Stimulated activated CD8-positive, alpha-beta memory T cell treated with anti-CD3 and anti-CD28 coated beads, Interleukin-15, amount 100 ng/mL, for 24 hours (primary cell): ENCODE data around the gene MKNK2.
"Not testable (repeated sequence)": the region's sequence is repeated elsewhere in the genome, so short reads cannot be mapped to it uniquely, and the experiment has no call there.

Experiments
- DNase-seq: peaks from one replicate; pipeline ENCODE4 v3.0.0-alpha.2; 2020; ENCODE audit warnings: low read depth

MKNK2 gene

DNA sequence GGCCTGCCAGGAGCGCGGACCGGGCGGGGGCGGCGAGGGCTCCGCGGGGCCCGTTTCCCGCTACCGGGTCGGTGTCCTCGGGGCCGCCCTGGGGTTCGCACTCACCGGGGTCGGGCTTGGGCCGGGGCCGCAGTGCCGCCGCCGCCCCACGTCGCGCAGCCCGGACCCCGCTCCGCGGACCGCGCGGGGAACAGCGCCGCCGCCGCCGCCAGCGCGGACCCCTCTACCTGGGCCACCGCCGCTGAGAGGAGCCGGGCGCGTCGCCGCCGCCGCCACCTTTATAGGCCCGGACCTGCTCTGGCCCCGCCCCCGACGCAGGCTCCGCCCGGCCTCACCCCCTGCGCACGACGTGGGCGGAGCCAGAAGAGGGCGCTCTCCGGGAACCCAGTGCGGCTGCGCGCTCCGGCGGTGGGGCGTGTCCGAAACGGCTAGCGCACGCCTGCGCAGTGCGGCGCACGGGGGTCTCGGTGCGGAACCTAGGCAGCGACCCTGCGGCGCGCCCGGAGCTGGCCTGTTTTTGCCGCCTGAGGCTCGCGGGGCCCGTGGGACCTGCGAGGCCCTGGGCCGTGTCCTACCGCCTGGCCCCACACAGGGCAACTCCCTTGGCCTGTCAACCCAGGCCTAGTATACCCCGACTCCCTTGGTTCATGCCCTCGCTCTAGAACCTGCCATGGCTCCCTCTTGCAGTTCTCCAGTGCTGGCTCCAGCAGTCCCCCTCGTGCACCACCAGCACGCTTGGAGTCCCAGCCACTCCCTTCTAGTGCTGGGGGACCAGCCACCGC, at the start of gene MKNK2:
TSS of gene MKNK2 (minus strand) at position 254 of the 782 bp plus-strand sequence. CDS start 393 bp downstream, outside the sequence.
- DNase-seq = peak; percentile 96

DNA sequence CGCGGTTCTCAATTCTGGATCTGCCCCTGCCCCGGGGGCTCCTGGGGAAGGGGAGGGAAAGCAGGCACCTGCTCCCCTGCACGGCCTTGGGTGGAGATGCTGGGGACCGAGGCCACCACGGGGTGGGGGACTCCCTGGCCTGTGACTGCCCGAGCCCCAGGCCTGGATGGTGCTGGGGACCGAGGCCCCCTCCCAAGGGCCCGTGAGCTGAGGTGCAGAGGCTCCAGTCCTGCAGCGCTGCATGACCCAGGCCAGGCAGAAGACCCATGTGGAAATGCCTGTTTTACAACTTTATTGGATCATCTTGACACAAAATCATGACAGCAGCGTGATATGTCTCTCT, 49.6 kb upstream of the MKNK2 start:
- no peak for DNase-seq

DNA sequence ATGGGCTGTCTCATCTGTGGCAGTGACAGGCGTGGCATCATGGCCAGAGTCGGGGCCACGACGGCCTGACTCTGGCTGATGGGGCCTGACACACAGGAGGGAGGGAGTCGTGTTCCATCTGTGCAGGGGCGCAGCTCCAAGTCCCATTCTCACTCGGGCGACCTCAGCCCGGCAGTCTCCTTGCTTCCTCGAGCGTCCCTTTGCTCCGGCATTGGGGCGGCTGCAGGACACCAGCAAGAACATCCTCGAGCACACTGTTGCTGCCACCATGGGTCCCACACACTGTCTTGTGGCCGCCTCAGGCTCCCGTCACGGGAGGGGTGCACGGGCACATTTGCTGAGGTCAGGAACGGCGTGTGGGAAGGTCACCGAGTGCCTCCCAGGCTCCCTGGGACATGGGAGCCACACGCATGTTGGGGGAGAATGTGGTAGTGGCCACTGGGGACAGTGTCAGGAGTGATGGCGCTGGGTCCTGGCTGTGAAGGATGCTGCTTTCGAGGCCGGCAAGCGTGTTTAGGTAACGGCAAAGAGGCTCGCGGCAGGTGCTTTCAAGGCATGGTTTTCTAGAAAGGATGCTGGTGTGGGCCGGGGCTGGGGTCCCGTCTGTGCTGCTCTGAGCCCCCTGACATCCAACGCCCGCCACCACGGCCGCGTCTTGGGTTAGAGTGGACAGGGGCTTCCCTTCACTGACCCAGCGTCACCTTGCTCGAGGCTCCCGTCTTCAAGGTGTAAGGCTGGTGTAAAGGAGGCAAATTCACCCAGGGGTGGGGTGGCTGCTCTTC, 49.1 kb upstream of the MKNK2 start:
- no peak for DNase-seq

DNA sequence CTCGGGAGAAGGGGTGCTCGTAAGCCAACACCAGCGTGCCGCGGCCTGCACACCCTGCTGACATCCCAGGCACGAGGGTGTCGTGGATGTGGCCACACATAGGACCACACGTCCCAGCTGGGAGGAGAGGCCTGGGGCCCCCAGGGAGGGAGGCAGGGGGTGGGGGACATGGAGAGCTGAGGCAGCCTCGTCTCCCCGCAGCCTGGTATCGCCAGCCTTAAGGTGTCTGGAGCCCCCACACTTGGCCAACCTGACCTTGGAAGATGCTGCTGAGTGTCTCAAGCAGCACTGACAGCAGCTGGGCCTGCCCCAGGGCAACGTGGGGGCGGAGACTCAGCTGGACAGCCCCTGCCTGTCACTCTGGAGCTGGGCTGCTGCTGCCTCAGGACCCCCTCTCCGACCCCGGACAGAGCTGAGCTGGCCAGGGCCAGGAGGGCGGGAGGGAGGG, 48.0 kb upstream of the MKNK2 start:
- no peak for DNase-seq

DNA sequence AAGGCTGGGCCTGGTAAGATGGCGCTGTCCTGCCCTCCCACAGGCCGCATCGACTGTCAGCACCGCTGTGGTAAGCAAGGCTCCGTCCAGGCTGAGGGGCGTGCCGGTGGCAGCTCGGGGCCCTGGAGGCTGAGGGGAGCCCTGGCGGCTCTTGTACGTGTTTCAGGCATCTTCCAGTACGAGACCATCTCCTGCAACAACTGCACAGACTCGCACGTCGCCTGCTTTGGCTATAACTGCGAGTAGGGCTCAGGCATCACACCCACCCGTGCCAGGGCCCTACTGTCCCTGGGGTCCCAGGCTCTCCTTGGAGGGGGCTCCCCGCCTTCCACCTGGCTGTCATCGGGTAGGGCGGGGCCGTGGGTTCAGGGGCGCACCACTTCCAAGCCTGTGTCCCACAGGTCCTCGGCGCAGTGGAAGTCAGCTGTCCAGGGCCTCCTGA, 46.9 kb upstream of the MKNK2 start:
- DNase-seq = no peak

DNA sequence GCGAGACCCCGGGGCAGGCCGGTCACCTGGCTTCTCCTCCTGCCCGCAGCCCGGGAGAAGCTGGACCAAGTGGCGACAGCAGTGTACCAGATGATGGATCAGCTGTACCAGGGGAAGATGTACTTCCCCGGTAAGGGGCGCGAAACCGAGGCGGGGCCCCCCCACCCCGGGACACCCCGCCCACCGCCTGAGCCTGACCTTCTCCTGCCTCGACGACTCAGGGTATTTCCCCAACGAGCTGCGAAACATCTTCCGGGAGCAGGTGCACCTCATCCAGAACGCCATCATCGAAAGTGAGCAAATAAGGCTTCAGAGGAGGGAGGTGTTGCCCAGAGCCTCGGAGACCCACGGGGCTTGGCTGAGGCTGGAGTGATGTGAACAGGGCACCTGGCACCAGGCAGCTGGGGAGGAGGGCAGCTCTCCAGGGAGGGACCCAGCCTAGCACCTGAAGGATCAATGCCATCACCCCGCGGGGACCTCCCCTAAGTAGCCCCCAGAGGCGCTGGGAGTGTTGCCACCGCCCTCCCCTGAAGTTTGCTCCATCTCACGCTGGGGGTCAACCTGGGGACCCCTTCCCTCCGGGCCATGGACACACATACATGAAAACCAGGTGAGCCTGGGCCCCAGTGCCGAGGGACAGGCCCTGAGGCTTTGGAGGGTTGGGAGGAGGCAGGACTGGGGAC, 46.3 kb upstream of the MKNK2 start:
- no peak for DNase-seq

DNA sequence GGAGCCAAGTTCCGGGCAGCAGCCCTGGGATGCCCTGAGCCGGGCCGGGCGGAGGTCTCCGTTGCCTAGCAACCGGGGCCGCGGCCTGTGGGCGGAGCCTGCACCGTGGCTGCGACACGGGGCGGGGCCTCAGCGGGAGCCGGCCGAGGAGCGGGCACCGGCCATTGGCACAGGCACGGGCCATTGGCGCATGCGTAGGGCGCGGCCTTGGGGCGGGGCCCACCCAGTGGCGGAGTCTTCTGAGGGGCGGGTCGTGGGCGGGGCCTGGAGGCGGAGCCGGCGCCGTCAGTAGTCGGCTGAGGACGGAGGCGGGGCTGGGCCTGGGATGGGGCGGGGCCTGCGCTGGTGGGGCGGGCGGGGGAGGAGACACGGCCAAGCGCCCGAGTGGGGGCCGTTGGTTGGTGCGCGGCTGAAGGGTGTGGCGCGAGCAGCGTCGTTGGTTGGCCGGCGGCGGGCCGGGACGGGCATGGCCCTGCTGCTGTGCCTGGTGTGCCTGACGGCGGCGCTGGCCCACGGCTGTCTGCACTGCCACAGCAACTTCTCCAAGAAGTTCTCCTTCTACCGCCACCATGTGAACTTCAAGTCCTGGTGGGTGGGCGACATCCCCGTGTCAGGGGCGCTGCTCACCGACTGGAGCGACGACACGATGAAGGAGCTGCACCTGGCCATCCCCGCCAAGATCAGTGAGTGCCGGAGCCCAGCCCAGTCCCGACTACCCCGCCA, 45.6 kb upstream of the MKNK2 start, which contains the start of gene IZUMO4:
TSS of gene IZUMO4 (plus strand) at position 436 of the 723 bp plus-strand sequence. CDS start at position 467, 31 bp downstream.
- DNase-seq = peak; percentile 100

DNA sequence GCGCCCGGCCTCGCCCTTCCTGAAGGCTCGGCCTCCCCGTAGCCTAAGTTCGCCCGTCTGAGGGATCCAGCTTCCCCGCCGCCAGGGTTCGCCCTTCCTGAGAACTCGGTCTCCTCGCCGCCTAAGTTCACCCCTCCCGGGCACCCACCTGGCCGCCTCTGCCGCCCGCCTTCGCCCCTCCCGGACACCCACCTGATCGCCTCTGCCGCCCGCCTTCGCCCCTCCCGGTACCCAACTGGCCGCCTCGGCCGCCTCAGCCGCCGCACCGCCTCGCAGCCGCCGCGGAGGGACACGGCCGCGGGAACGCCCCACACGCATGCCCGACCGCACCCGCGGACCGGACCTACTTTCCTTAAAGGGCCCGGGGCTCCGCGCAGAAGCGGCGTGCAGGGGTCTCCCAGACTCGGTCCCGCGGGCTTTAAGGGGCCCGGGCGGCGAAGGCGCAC, 45.0 kb upstream of the MKNK2 start, which contains the start of gene MOB3A:
TSS of gene MOB3A (minus strand) at position 293 of the 446 bp plus-strand sequence. CDS start 17,766 bp downstream, outside the sequence.
- no peak for DNase-seq

DNA sequence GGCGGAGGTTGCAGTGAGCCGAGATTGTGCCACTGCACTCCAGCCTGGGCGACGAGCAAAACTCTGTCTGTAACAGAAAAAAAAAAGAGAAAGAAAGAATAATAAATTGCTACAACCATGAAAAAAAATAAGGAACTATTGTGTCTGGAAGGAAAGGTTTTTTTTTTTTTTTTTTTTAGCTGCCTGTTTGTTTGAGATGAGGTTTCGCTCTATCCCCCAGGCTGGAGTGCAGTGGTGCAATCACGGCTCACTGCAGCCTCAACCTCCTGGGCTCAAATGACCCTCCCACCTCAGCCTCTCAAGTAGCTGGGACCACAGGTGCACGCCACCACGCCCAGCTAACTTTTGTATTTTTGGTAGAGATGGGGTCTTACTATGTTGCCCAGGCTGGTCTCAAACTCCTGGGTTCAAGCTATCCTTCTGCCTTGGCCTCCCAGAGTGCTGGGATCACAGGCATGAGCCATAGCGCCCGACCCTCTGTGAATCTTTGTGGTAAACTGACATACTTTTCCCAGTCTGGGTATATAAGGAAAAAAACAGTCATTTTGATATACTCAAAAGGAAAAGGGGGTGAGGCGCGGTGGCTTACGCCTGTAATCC, 41.0 kb upstream of the MKNK2 start:
- DNase-seq = not testable (repeated sequence)

DNA sequence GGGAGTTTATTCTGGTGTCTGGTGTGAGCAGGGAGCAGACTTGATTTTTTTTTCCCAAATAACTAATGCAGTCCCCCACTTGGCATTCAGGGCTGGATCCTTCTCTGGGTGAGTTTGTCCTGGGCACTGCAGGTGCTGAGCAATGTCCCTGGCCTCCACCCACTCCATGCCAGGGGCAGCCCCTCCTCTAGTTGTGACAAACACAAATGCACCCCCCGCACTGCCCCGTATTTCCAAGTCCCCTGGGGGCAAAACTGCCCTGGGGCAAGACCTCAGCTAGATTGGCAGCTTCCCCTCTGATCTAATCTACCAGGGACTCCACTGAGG, 38.6 kb upstream of the MKNK2 start:
- no peak for DNase-seq

DNA sequence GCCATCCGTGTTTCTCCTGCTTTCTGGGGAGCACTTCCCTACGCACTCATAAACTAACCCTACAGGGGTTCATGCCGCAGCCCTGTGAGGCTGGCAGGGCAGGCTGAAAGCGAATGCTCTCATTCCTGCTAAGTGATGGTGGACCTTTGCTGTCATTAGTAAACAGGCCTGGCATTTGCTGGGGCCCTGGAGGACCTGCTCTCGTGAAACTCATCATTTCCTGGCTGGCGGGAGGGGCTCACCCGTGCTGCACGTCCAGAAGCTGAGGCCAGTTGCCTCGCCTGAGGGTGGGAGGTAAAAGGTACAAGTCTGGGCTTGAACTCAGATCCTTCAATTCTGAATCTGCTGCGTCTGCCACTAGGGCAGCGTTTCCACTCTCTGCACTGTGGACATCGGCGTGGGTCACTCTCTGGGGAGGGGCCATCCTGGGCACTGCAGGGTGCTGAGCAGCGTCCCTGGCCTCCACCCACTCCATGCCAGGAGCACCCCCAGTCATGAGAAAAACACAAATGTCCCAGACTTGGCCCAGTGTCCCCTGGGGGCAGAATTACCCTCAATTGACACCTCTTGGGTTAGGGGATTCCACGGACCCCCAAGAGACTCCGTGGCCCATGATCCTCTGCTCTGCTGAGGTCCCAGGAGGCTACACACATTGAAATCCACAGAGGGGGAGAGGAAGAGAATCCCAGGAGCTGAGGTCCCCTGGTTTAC, 38.1 kb upstream of the MKNK2 start:
- DNase-seq = no peak

DNA sequence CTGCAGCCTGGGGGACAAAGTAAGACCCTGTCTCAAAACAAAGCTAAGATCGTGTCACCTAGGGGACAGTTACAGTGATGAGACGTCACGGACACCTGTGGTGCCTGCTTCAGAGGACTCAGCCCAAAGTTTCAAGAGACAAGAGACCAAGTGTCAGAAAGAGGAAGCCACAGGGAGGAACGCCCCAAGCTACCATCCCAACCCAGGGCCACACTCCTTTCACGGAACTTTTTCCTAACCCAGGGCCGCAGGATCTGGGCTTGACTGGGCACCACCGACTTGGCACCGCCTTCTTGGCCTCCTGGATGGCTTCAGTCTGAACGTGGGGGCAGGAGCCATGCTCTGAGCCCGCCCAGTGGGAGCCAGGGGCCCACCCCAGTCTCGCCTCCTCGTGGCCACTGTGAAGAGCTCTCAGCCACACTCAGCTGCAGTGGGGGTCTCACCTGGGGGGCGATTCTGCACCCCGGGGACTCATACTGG, 36.6 kb upstream of the MKNK2 start:
- DNase-seq = no peak

DNA sequence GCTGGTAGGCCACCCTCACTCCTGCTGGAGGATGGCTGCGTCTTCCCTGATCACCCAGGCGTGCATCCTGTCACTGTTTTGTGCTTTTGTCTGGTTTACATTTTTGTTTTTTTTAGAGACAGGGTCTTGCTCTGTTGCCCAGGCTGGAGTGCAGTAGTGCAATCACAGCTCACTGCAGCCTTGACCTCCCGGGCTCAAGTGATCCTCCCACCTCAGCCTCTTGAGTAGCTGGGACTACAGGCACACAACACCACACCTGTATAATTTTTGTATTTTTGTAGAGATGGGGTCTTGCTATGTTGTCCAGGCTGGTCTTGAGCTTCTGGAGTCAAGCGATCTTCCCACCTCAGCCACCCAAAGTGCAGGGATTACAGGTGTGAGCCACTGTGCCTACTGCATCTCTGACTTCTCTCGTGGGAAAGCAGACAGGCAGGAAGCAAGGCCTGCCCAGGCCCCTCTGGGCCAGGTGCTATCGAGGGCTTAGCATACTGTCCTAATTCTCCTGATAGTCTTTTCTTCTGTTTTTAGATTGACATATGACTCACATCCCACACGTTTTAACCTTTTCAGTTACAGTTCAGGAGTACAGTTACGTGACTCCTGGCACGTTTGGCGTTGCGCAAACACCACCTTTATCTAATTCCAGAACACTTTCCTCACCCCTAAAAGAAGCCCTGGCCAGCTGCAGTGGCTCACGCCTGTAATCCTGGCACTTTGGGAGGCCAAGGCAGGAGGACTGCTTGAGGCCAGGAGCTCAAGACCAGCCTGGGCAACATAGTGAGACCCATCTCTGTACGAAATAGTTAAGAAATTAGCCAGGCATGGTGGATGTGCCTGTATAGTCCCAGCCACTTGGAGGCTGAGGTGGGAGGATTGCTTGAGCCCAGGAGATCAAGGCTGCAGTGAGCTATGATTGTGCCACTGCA, 35.9 kb upstream of the MKNK2 start:
- DNase-seq = not testable (repeated sequence)

DNA sequence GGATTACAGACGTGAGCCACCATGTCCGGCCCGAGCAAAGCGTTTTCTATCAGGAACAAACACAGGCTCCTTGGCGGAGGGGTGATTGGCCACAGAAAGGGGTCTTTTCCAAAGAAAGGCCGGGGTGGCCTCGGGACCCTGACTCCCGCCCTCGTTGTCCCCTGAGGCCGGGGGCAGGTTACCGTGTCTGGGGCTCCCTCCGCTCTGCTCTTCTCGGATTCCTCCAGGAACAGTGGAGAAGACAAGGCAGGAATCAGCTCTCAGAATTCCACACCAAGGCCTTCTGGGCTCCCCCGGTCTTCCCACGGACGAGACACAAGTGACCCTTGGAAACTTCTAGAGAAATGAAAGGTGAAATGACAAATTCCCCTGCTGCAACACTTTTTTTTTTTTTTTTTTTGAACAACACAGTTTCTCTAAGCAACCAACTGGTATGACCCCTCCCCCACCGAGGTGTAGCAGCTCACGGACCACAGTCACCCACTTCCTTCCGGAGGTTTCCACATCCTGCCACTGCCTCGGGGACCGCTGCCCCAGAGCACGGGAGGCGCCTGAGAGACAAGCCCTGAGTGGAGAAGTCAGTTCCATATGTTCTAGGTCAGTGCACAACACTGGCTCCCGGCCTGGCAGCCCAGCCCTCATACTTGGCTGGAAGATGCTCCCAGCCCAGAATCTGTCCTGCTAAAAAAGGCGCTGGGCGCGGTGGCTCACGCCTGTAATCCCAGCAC, 34.1 kb upstream of the MKNK2 start:
- peak; percentile 81 for DNase-seq

DNA sequence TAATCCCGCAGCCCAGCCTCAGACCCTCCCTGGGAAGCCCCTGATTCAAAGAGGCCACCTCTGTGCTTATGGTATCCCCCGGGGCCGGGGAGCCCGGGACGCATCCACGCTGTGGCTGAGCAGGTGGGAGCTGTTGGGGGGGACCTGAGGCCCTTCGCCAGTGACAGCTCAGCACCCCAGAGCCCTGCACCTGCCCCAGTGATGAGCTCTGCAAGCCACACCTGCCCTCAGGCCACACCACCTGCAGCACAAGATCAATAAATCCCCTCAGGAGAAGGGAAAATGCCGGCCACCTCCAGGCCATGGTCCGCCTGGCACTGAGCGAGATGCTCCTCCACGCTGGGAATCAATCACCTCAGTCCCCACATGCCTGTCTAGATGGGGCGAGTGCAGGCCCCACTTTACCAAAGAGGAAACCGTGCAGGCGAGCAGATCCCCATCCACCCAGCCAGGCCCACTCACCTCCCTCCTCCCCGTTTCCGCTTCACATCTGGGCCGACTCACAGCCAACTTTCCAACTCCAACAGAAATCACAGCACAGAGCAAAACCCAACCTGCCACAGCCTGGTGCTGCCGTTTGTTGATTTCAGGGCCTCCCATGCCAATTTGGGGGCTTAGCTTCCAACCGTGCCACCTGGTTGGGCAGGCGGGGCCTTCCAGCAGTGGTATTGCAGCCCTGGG, 32.3 kb upstream of the MKNK2 start:
- DNase-seq = peak; percentile 29

DNA sequence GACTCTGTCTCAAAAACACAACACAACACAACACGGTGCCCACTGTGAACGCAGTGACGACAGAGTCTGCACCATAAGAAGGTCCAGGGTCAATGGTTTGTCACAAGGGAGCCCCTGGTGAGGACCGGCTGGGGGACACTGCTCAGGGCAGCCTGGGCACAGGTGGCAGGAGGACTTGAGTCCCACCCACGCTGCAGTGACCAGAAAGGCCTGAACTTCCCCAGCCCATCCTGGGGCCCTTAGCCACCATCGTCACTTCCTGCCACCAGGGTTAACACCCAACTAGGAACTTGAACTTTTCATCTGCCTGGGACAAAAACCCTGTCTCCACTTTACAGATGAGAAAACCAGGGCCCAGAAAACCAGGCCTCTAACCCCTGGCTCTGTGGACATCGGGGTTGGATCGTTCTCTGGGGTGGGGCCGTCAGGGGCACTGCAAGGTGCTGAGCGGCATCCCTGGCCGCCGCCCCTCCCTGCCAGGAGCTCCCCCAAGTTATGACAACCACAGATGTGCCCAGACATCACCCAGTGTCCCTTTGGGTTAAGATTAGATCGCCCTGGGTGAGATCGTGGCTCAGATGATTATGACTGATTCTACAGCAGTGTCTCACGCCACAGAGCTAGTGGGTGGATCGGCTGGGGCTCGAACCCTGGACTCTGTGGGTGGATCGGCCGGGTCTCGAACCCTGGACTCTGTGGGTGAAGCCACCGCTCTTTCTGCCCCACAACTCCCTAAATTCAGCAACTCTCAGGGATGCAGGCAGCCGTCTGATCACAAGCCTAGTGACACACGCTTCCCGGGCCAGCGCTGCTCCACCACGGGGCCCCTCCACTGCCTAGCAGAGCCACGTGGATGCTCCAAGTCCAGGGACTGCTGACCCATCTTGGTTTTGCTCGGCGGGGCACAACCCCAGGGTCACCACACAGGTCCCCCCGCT, 31.1 kb upstream of the MKNK2 start:
- DNase-seq = no peak
